HepG2 (cell line): ENCODE results near the gene FAM83D. TPM values are rescaled to one million over a fixed set of nuclear protein-coding genes. Genes with fewer than 3 reads are reported as not detected.

Experiments
- ARID5B ChIP-seq: IDR thresholded peaks from 2 replicates; pipeline ENCODE4 v1.4.0; 2020; ENCODE audit warnings: mild to moderate bottlenecking, missing genetic modification reagents
- IRF2 ChIP-seq: IDR thresholded peaks from 2 replicates; pipeline ENCODE4 v1.6.1; 2018; ENCODE audit warnings: missing genetic modification reagents, missing compliant biosample characterization
- MEF2D ChIP-seq: sonication (generic); formaldehyde crosslinking; IDR thresholded peaks from 2 replicates; pipeline ENCODE4 v1.5.1; 2020; ENCODE audit warnings: mild to moderate bottlenecking, missing genetic modification reagents
- RNF2 ChIP-seq: fragments of 450-650 bp; conservative IDR thresholded peaks from 2 replicates; pipeline ENCODE4 v1.6.1; 2016; ENCODE audit warnings: low read depth
- RXRA ChIP-seq: sonication (generic); formaldehyde crosslinking; IDR thresholded peaks from 2 replicates; pipeline ENCODE4 v1.5.1; 2020; ENCODE audit warnings: missing genetic modification reagents
- SKI ChIP-seq: fragments of 450-650 bp; IDR thresholded peaks from one replicate; pipeline ENCODE4 v1.6.1; 2018; ENCODE audit warnings: mild to moderate bottlenecking; ENCODE audit not compliant: partially characterized antibody
- TCF7L2 ChIP-seq: IDR thresholded peaks from 2 replicates; pipeline ENCODE4 v1.6.1; 2011; ENCODE audit warnings: mild to moderate bottlenecking, low read depth, low read length, moderate library complexity
- THAP11 ChIP-seq: IDR thresholded peaks from 2 replicates; pipeline ENCODE4 v1.6.1; 2016; ENCODE audit warnings: missing biosample characterization, missing genetic modification reagents
- THAP7 ChIP-seq: sonication (generic); formaldehyde crosslinking; IDR thresholded peaks from 2 replicates; pipeline ENCODE4 v1.8.1; 2023; ENCODE audit warnings: mild to moderate bottlenecking, missing genetic modification reagents
- ZBTB43 ChIP-seq: sonication (generic); formaldehyde crosslinking; conservative IDR thresholded peaks from 2 replicates; pipeline ENCODE4 v1.4.0; 2020; ENCODE audit warnings: missing genetic modification reagents
- ZGPAT ChIP-seq: IDR thresholded peaks from 2 replicates; pipeline ENCODE4 v1.6.1; 2016; ENCODE audit warnings: mild to moderate bottlenecking
- ZNF562 ChIP-seq: sonication (generic); formaldehyde crosslinking; IDR thresholded peaks from 2 replicates; pipeline ENCODE4 v1.8.0; 2022; ENCODE audit warnings: missing genetic modification reagents, borderline replicate concordance
- ZNF646 ChIP-seq: sonication (generic); formaldehyde crosslinking; IDR thresholded peaks from 2 replicates; pipeline ENCODE4 v1.9.0; 2021; ENCODE audit warnings: mild to moderate bottlenecking, missing genetic modification reagents
- ZNF766 ChIP-seq: sonication (generic); formaldehyde crosslinking; IDR thresholded peaks from 2 replicates; pipeline ENCODE4 v1.5.0; 2020; ENCODE audit warnings: missing genetic modification reagents, borderline replicate concordance
- polyA plus RNA-seq, 8 experiments: library from polyadenylated mRNA; depleted of rRNA in 3 of 8; stranded (reverse) in 7 of 8; unstranded in 1 of 8; fragments of >200 nt; fragmentation: Illumina TruSeq in 4 of 8; extraction: Trizol in 4 of 8; gene quantifications; 2 replicates each; pipeline versions ENCODE4 v1.2.1 to v1.2.3, GENCODE V29; 2011 to 2016; ENCODE audit warnings: low read depth in 4 of 8, missing spikeins in 1 of 8, mixed read lengths in 1 of 8; ENCODE audit not compliant: insufficient read depth in 1 of 8
- total RNA-seq, 5 experiments: library from RNA; depleted of rRNA; stranded (reverse); fragments of >200 nt; fragmentation: Illumina TruSeq; extraction: Trizol; gene quantifications; 2 replicates each; pipeline ENCODE4 v1.2.3, GENCODE V29; 2016; ENCODE audit warnings: low read depth in 1 of 5

The FAM83D gene
- total and polyA plus RNA-seq, 2 of the 13 experiments (the other 11 are each of a cell fraction or from before 2014, with no cell fraction given) = 51.4 to 64.0 TPM

- TF ChIP-seq ZBTB43 = peak; percentile 72
- TF ChIP-seq ZNF562 (CRISPR knock-in tag) = no peak
- no peak for TF ChIP-seq TCF7L2
- TF ChIP-seq SKI = no peak
- TF ChIP-seq RXRA (CRISPR knock-in tag) = no peak; the same call in 1 of the 2 replicates
- peak; percentile 32; the same call in 1 of the 2 replicates for TF ChIP-seq THAP11
- peak; percentile 90 for TF ChIP-seq ARID5B (CRISPR knock-in tag)
- no peak for TF ChIP-seq RNF2
- TF ChIP-seq ZGPAT (CRISPR knock-in tag) = peak; percentile 59; the same call in 1 of the 2 replicates
- no peak for TF ChIP-seq THAP7 (CRISPR knock-in tag)
- 0 out of 2 replicates have a peak, but pooled peaks have one; percentile 10 for TF ChIP-seq IRF2 (CRISPR knock-in tag)
- TF ChIP-seq ZNF646 (CRISPR knock-in tag) = no peak
- TF ChIP-seq MEF2D (CRISPR knock-in tag) = peak; percentile 72
- TF ChIP-seq ZNF766 = no peak
These were observed 74.0 kb downstream of the FAM83D start (continued) for GRCh38 chr20:38999965-39000910.
